ENCODE results near the gene GDE1. TPM values are rescaled to one million over a fixed set of nuclear protein-coding genes. Genes with fewer than 3 reads are reported as not detected.

The GDE1 gene
- polyA plus RNA-seq, 2 of the 4 experiments (the other 2 are of a cell fraction) = 54.9 to 85.2 TPM

DNA sequence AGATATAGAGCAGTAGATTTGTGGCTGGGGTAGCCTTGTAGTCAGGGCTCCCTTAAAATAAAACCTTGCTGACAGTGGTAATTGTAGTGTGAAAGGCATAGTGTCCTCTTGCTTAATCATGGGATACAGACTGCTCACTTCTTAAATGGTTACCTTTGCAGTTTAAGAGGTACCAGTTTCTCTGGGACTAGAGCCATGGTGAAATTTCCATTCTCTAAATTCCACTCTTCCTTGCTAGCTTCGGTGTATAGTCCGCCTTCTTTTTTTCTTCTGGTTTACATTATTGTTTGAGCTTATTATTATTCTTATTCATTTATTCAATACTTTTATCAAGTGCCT lies 3.5 kb upstream of the GDE1 start:
- DNase-seq (ENCODE audit: low read depth in 1 of 2, low spot score in 1 of 2) = no peak
- no peaks in the 10 kb centered on the region for H3K9me3 ChIP-seq
- ATAC-seq = no peak
- ChIA-PET POLR2A (no interaction called here), CTCF (interaction anchor here (0.7 to 2.7 kb wide), 5 partner anchors 17 to 29 kb away, joined by 3 to 17 read pairs (median 5); partner anchors contain the start of gene VPS35L)
- peak overlapping the region; percentile 77 for H3K4me2 ChIP-seq
- WGBS (ENCODE audit: missing lambda C conversion rate) = 87% methylated on average over 2 of the region's 2 CpGs
- H3K4me3 ChIP-seq = 0 out of 3 replicates have a peak overlapping the region, but pooled peaks have one; percentile 98
- peaks cover 28% of the 10 kb centered on the region for H3K4me1 ChIP-seq
- FAIRE-seq = no peak
- TF ChIP-seq MAFK (IDR thresholded peaks at IDR 0.05; ENCODE audit: partially characterized antibody) = no peak
- TF ChIP-seq FOXS1 (CRISPR knock-in tag; IDR thresholded peaks at IDR 0.05) = no peak
- no peak overlapping the region for H3K27ac ChIP-seq

DNA sequence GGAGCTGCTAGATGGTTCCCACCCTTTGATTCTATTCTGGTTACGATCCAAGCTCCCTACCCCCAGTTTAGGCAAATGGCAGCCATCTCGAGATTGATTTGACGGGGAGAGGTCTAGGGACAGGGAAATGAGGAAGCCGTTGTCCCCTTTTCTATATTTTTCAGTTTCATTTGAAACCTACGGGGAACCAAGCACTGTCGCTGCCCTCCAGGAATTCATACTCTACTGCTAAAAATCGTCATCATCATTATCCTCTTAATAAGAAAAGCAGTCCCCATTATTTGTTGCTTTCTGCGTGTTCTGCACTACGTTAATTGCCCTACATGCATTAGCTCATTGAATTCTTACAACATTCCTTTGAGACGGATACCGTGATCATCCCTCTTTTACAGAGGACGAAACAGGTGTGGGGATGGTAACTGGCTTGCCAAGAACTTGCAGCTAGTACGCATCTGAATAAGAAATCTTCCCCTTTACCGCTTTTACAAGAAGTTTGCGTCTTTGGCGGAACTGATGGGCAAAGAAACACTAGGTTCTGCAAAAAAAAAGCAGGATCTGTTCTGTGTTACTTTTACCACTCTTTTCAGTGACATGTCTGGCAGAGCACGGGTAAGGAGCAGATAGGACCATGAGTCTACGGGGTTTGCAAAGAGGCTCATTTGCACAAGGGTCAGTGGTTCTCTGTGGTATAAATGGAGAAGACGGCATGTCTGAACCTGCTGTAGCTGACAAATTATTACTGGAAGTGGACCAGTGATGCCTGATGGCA lies 2.9 kb upstream of the GDE1 start:
- TF ChIP-seq EP300 (IDR thresholded peaks at IDR 0.05) (no peak), FOSL2 (IDR thresholded peaks at IDR 0.05) (no peak), FOSL2 (CRISPR knock-in tag; IDR thresholded peaks at IDR 0.05) (no peak), BHLHE40 (IDR thresholded peaks at IDR 0.05; ENCODE audit: low read depth, low read length) (no peak), CHD2 (IDR thresholded peaks at IDR 0.05; ENCODE audit: low read length, partially characterized antibody) (no peak), CBX8 (IDR thresholded peaks at IDR 0.05) (no peak), CHD4 (IDR thresholded peaks at IDR 0.05; ENCODE audit: borderline replicate concordance) (no peak), HOXB5 (CRISPR knock-in tag; IDR thresholded peaks at IDR 0.05) (no peak), POLR2AphosphoS2 (conservative IDR thresholded peaks at IDR 0.05; ENCODE audit: low read length) (no peak), POLR2A (IDR thresholded peaks at IDR 0.05; ENCODE audit: low read length) (no peak), RCOR1 (IDR thresholded peaks at IDR 0.05; ENCODE audit: low read depth, low read length) (no peak), EHMT2 (IDR thresholded peaks at IDR 0.05; ENCODE audit: low read depth) (no peak)
- TF ChIP-seq, protein P1, sequence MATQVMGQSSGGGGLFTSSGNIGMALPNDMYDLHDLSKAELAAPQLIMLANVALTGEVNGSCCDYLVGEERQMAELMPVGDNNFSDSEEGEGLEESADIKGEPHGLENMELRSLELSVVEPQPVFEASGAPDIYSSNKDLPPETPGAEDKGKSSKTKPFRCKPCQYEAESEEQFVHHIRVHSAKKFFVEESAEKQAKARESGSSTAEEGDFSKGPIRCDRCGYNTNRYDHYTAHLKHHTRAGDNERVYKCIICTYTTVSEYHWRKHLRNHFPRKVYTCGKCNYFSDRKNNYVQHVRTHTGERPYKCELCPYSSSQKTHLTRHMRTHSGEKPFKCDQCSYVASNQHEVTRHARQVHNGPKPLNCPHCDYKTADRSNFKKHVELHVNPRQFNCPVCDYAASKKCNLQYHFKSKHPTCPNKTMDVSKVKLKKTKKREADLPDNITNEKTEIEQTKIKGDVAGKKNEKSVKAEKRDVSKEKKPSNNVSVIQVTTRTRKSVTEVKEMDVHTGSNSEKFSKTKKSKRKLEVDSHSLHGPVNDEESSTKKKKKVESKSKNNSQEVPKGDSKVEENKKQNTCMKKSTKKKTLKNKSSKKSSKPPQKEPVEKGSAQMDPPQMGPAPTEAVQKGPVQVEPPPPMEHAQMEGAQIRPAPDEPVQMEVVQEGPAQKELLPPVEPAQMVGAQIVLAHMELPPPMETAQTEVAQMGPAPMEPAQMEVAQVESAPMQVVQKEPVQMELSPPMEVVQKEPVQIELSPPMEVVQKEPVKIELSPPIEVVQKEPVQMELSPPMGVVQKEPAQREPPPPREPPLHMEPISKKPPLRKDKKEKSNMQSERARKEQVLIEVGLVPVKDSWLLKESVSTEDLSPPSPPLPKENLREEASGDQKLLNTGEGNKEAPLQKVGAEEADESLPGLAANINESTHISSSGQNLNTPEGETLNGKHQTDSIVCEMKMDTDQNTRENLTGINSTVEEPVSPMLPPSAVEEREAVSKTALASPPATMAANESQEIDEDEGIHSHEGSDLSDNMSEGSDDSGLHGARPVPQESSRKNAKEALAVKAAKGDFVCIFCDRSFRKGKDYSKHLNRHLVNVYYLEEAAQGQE (IDR thresholded peaks at IDR 0.05) = no peak
- TF ChIP-seq, protein P2, sequence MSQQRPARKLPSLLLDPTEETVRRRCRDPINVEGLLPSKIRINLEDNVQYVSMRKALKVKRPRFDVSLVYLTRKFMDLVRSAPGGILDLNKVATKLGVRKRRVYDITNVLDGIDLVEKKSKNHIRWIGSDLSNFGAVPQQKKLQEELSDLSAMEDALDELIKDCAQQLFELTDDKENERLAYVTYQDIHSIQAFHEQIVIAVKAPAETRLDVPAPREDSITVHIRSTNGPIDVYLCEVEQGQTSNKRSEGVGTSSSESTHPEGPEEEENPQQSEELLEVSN (IDR thresholded peaks at IDR 0.05; ENCODE audit: borderline replicate concordance, low read depth) = no peak
- Histone ChIP-seq H3K4me3 (peak overlapping the region; percentile 98), H3K4me1 (peaks cover 34% of the 10 kb centered on the region), H3K27ac (peak overlapping the region; percentile 84 to 94), H3K9me3 (no peaks in the 10 kb centered on the region), H3K4me2 (peak overlapping the region; percentile 77)
- FAIRE-seq (no peak), ATAC-seq (no peak), DNase-seq (ENCODE audit: low read depth in 1 of 2, low spot score in 1 of 2) (peak in 1 of 2 experiments; percentile 21)
- 62% methylated on average over 19 of the region's 19 CpGs for WGBS (ENCODE audit: missing lambda C conversion rate)
- CTCF ChIA-PET = interaction anchor here (0.5 to 2.7 kb wide), 5 partner anchors 15 to 30 kb away, joined by 3 to 17 read pairs (median 5); partner anchors contain the start of gene VPS35L
- POLR2A ChIA-PET = interaction anchor here (1.0 to 1.8 kb wide), 3 partner anchors 15 to 430 kb away, joined by 3 to 15 read pairs (median 3); partner anchors contain the start of gene VPS35L

DNA sequence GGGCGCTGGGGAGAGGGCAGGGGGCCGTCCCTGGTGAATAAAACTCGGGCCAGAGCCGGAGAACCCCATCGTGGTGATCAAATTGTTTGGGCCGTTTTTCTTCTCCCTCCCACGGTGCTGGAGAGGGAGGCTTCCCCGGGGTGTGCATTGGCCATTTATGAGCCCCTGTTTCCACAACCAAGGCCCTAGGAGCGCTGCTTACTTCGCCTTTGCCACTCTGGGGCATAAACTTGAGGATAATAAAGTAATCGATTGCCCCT lies 2.4 kb upstream of the GDE1 start:
- FAIRE-seq (no peak), DNase-seq (ENCODE audit: low read depth in 1 of 2, low spot score in 1 of 2) (no peak), ATAC-seq (peak; percentile 1 to 2; a peak in 2 of 6 replicates)
- H3K4me2 ChIP-seq = peak overlapping the region; percentile 77
- peaks cover 38% of the 10 kb centered on the region for H3K4me1 ChIP-seq
- H3K4me3 ChIP-seq = peak overlapping the region; percentile 98
- CTCF ChIA-PET = interaction anchor here (1.7 to 2.7 kb wide), 4 partner anchors 16 to 30 kb away, joined by 4 to 17 read pairs (median 6); partner anchors contain the start of gene VPS35L
- TF ChIP-seq, protein P3, sequence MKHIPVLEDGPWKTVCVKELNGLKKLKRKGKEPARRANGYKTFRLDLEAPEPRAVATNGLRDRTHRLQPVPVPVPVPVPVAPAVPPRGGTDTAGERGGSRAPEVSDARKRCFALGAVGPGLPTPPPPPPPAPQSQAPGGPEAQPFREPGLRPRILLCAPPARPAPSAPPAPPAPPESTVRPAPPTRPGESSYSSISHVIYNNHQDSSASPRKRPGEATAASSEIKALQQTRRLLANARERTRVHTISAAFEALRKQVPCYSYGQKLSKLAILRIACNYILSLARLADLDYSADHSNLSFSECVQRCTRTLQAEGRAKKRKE (CRISPR knock-in tag; IDR thresholded peaks at IDR 0.05; ENCODE audit: low read depth) = no peak
- TF ChIP-seq HOXA7 (CRISPR knock-in tag; IDR thresholded peaks at IDR 0.05) (no peak), CBX8 (IDR thresholded peaks at IDR 0.05) (no peak), MAFK (IDR thresholded peaks at IDR 0.05; ENCODE audit: partially characterized antibody) (no peak)
- TF ChIP-seq, protein P4, sequence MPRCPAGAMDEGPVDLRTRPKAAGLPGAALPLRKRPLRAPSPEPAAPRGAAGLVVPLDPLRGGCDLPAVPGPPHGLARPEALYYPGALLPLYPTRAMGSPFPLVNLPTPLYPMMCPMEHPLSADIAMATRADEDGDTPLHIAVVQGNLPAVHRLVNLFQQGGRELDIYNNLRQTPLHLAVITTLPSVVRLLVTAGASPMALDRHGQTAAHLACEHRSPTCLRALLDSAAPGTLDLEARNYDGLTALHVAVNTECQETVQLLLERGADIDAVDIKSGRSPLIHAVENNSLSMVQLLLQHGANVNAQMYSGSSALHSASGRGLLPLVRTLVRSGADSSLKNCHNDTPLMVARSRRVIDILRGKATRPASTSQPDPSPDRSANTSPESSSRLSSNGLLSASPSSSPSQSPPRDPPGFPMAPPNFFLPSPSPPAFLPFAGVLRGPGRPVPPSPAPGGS (IDR thresholded peaks at IDR 0.05) = no peak
- H3K27ac ChIP-seq = peak overlapping the region; percentile 84 to 94
- WGBS (ENCODE audit: missing lambda C conversion rate) = 2% methylated on average over 6 of the region's 11 CpGs
- POLR2A ChIA-PET = interaction anchor here (1.0 to 1.8 kb wide), 3 partner anchors 16 to 429 kb away, joined by 3 to 15 read pairs (median 3); partner anchors contain the start of gene VPS35L
- H3K9me3 ChIP-seq = no peaks in the 10 kb centered on the region

All from A549 (cell line).